Endothelial cell of coronary artery (primary cell): ENCODE data around the gene ARF6. TPM values are rescaled to one million over a fixed set of nuclear protein-coding genes. Genes with fewer than 3 reads are reported as not detected.

ENCODE experiments used
- total RNA-seq: library from RNA; depleted of rRNA; stranded (reverse); fragments of >200 nt; gene quantifications from 2 replicates; pipeline ENCODE4 v1.2.3, GENCODE V29; 2014

ARF6 gene
- 63.6 and 74.1 TPM in 2 replicates for total RNA-seq

GRCh38 chr14:49892636-49893308 lies at the start of gene ARF6:
Gene ARF6 (plus strand): TSS chr14:49893082. CDS start chr14:49893737, 655 bp downstream.

GRCh38 chr14:49852301-49853157 lies 40.4 kb upstream of the ARF6 start, which contains the start of gene NEMF:
Gene NEMF (minus strand): TSS chr14:49852788. CDS start chr14:49852753, 35 bp downstream.

Other genes starting within 250 kb of the ARF6 start
- gene POLE2, start 204.9 kb upstream of the ARF6 start, total RNA-seq = 6.3 and 13.0 TPM in 2 replicates
- gene KLHDC1, start 200.0 kb upstream of the ARF6 start, total RNA-seq = 1.1 and 3.6 TPM in 2 replicates
- gene KLHDC2, start 124.9 kb upstream of the ARF6 start, total RNA-seq = 56.2 and 73.8 TPM in 2 replicates
- gene NEMF, start 40.3 kb upstream of the ARF6 start, total RNA-seq = 54.5 and 64.2 TPM in 2 replicates
- gene VCPKMT, start 223.5 kb downstream of the ARF6 start, total RNA-seq = 3.7 and 5.6 TPM in 2 replicates